Endothelial cell of umbilical vein (primary cell): ENCODE measurements around the gene FMO1. TPM values are rescaled to one million over a fixed set of nuclear protein-coding genes. Genes with fewer than 3 reads are reported as not detected.
"Not testable (repeated sequence)": the region's sequence is repeated elsewhere in the genome, so short reads cannot be mapped to it uniquely, and the experiment has no call there.

Experiments
- BruUV-seq: library from RNA; stranded (reverse); fragments of 400-500 nt; replicated peaks from 2 replicates; lab custom pipeline; 2021; lab: Mats Ljungman, UMichigan
- CTCF ChIA-PET: fragments of 300-600, 350-600 bp; sonication (Branson Sonifier 250); formaldehyde crosslinking; loops from one replicate; lab custom pipeline; 2021; ENCODE audit warnings: antibody characterized with exemption, inconsistent platforms; lab: Charles Lee
- POLR2A ChIA-PET: fragments of 300-600, 350-600 bp; sonication (Branson Sonifier 250); formaldehyde crosslinking; loops from one replicate; lab custom pipeline; 2021; ENCODE audit warnings: antibody characterized with exemption, inconsistent platforms; lab: Charles Lee
- DNase-seq: peaks from one replicate; pipeline ENCODE4 v3.0.0-alpha.2; 2011; ENCODE audit warnings: low read depth, low spot score
- FAIRE-seq: peaks from 2 replicates; lab custom pipeline; 2011; peaks lifted over from hg19 to GRCh38; lab: Jason Lieb, UNC
- H2AFZ ChIP-seq: 2 replicates; pipeline ENCODE4 v1.6.0; 2012; ENCODE audit warnings: low read depth, low read length, control low read depth, inconsistent platforms
- H3K27ac ChIP-seq: 2 replicates; pipeline ENCODE4 v1.5.1; 2011; ENCODE audit warnings: low read depth, mild to moderate bottlenecking, control low read depth, low read length, moderate library complexity; ENCODE audit not compliant: insufficient read depth
- H3K27me3 ChIP-seq, 2 experiments: 2 replicates each; pipeline versions ENCODE4 v1.6.0 to v1.6.1; 2011; ENCODE audit warnings: low read length in 2 of 2, mixed read lengths in 1 of 2; ENCODE audit not compliant: control insufficient read depth in 2 of 2, insufficient read depth in 2 of 2
- H3K36me3 ChIP-seq, 2 experiments: 2 replicates in 1 of 2; 3 replicates in 1 of 2; pipeline ENCODE4 v1.5.1; 2011; ENCODE audit warnings: low read length in 2 of 2, mild to moderate bottlenecking in 1 of 2, moderate library complexity in 1 of 2; ENCODE audit not compliant: control insufficient read depth in 2 of 2, insufficient read depth in 2 of 2; ENCODE audit errors: extremely low read depth in 1 of 2
- H3K4me1 ChIP-seq: 3 replicates; pipeline ENCODE4 v1.5.1; 2011; ENCODE audit warnings: mild to moderate bottlenecking, low read length; ENCODE audit not compliant: control insufficient read depth, insufficient read depth; ENCODE audit errors: extremely low read depth
- H3K4me2 ChIP-seq: 2 replicates; pipeline ENCODE4 v1.6.1; 2011; ENCODE audit warnings: low read length, control low read depth, mixed read lengths; ENCODE audit not compliant: insufficient read depth
- H3K4me3 ChIP-seq, 3 experiments: fragments of 200-600 bp in 1 of 3; sonication (generic), shearing (Covaris generic) in 1 of 3; replicated peaks in 1 of 3; 2 replicates each; pipeline ENCODE4 v1.5.1; 2011 to 2016; ENCODE audit warnings: control low read depth in 3 of 3, low read length in 3 of 3, mild to moderate bottlenecking in 2 of 3, inconsistent platforms in 1 of 3, low read depth in 1 of 3, moderate library complexity in 1 of 3; ENCODE audit not compliant: insufficient read depth in 1 of 3
- H3K79me2 ChIP-seq: 2 replicates; pipeline ENCODE4 v1.6.0; 2012; ENCODE audit warnings: low read length, inconsistent platforms; ENCODE audit not compliant: control insufficient read depth, insufficient read depth
- H3K9ac ChIP-seq: replicated peaks from 2 replicates; pipeline ENCODE3; 2011; ENCODE audit warnings: low read length, control low read depth; ENCODE audit not compliant: insufficient read depth; ENCODE audit errors: extremely low read depth
- H3K9me1 ChIP-seq: replicated peaks from 3 replicates; pipeline ENCODE4 v1.6.0; 2011; ENCODE audit warnings: mild to moderate bottlenecking, low read length; ENCODE audit not compliant: control insufficient read depth, insufficient read depth; ENCODE audit errors: extremely low read depth
- H3K9me3 ChIP-seq: replicated peaks from 2 replicates; pipeline ENCODE4 v1.5.1; 2012; ENCODE audit warnings: low read length, inconsistent platforms; ENCODE audit not compliant: control insufficient read depth, insufficient read depth
- H4K20me1 ChIP-seq: replicated peaks from 2 replicates; pipeline ENCODE3; 2011; ENCODE audit warnings: mild to moderate bottlenecking, low read length; ENCODE audit not compliant: control insufficient read depth, insufficient read depth; ENCODE audit errors: extremely low read depth
- EZH2 ChIP-seq: IDR thresholded peaks from 2 replicates; pipeline ENCODE4 v1.6.1; 2012; ENCODE audit warnings: borderline replicate concordance, low read depth, mild to moderate bottlenecking, moderate library complexity, low read length, inconsistent platforms; ENCODE audit not compliant: severe bottlenecking
- FOS ChIP-seq: IDR thresholded peaks from 2 replicates; pipeline ENCODE4 v1.6.1; 2011; ENCODE audit warnings: mild to moderate bottlenecking, low read length, moderate library complexity, borderline replicate concordance; ENCODE audit not compliant: insufficient read depth
- GATA2 ChIP-seq: IDR thresholded peaks from 2 replicates; pipeline ENCODE4 v1.7.0; 2011; ENCODE audit warnings: low read depth, mild to moderate bottlenecking, moderate library complexity, mixed read lengths, low read length; ENCODE audit not compliant: insufficient read length, insufficient read depth
- JUN ChIP-seq: IDR thresholded peaks from 2 replicates; pipeline ENCODE4 v1.6.1; 2011; ENCODE audit warnings: borderline replicate concordance, low read depth; ENCODE audit not compliant: insufficient read length, insufficient read depth
- MYC ChIP-seq: IDR thresholded peaks from one replicate; pipeline ENCODE4 v1.6.1; 2011; ENCODE audit warnings: mild to moderate bottlenecking, low read depth, low read length
- POLR2A ChIP-seq: IDR thresholded peaks from 2 replicates; pipeline ENCODE4 v1.6.1; 2012; ENCODE audit warnings: low read depth, mild to moderate bottlenecking, control low read depth, low read length
- POLR2AphosphoS5 ChIP-seq: IDR thresholded peaks from 2 replicates; pipeline ENCODE4 v1.6.1; 2012; ENCODE audit warnings: low read depth, mild to moderate bottlenecking, control low read depth, low read length, moderate library complexity; ENCODE audit not compliant: insufficient read depth
- dilution Hi-C: fragments of 300-500 bp; cut with MboI; formaldehyde crosslinking; loops from one replicate; pipeline ENCODE4 v1.15.0; 2019; ENCODE audit warnings: low sequenced_read_pairs; ENCODE audit not compliant: extremely low pct_ligation_motif_present
- intact Hi-C: fragments of 100-400 bp; cut with micrococcal nuclease; formaldehyde crosslinking; loops from one replicate; pipeline ENCODE4 v1.10.0; 2022
- polyA plus RNA-seq, 4 experiments: library from polyadenylated mRNA; depleted of rRNA in 3 of 4; stranded (reverse) in 3 of 4; unstranded in 1 of 4; fragments of >200 nt; gene quantifications; 2 replicates each; pipeline versions ENCODE4 v1.2.1 to v1.2.3, GENCODE V29; 2011 to 2012; ENCODE audit warnings: missing spikeins in 1 of 4
- total RNA-seq: library from RNA; stranded (reverse); gene quantifications from 2 replicates; pipeline ENCODE4 v1.2.3, GENCODE V29; 2021
- TF ChIP-seq, protein P1 (sequence below): IDR thresholded peaks from 2 replicates; pipeline ENCODE4 v1.6.1; 2011; ENCODE audit not compliant: insufficient read depth, insufficient read length
- TF ChIP-seq, protein P2 (sequence below), 2 donors: IDR thresholded peaks; 1 replicate in 1 of 2; 2 replicates in 1 of 2; pipeline ENCODE4 v1.5.1; 2011; ENCODE audit warnings: low read length in 2 of 2, mild to moderate bottlenecking in 2 of 2, moderate library complexity in 2 of 2, control low read depth in 1 of 2, inconsistent platforms in 1 of 2, low read depth in 1 of 2; ENCODE audit not compliant: insufficient read depth in 1 of 2; ENCODE audit errors: extremely low read depth in 1 of 2

The FMO1 gene
- total and polyA plus RNA-seq, 2 donors (not counting 3 experiments of a cell fraction or from before 2014, with no cell fraction given), result not detected

DNA sequence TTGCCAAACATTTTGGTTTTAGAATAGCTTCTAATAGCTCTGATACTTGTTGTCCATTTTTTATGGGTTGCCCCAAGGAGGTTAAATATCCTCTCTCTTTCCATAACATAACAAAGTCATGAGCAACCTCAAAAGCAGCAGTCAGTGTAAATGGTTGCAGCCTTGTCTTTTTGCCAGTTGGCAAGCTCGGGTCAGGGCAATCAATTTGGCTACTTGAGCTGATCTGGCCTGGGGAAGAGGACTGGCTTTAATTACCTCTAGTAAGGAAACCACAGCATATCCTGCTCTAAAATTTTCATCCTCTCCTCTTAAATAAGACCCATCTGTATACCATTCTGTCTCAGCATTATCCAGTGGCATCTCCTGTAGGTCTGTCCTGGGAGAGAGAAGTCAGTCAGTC, 44.5 kb downstream of the FMO1 start:
- ChIA-PET CTCF (interaction anchor here (2.7 kb wide), 1 partner anchor 10 kb away, joined by 7 read pairs; no protein-coding TSS in a partner anchor), POLR2A (no interaction called here)
- Histone ChIP-seq H3K4me2 (no peak overlapping the region), H3K9me3 (no peaks in the 10 kb centered on the region), H3K27me3 (no peaks in the 10 kb centered on the region), H3K9ac (no peak overlapping the region), H3K9me1 (no peaks in the 10 kb centered on the region), H2AFZ (no peak overlapping the region), H3K27ac (no peak overlapping the region), H4K20me1 (no peaks in the 10 kb centered on the region), H3K4me1 (no peaks in the 10 kb centered on the region), H3K79me2 (no peaks in the 10 kb centered on the region), H3K4me3 (no peak overlapping the region), H3K36me3 (no peaks in the 10 kb centered on the region)
- dilution Hi-C loops, result no loop called here
- DNase-seq (no peak), FAIRE-seq (no peak)
- BruUV-seq, result no TSS peak
- TF ChIP-seq MYC (no peak), EZH2 (no peak), FOS (no peak), JUN (no peak), GATA2 (no peak), POLR2A (no peak), POLR2AphosphoS5 (no peak)
- TF ChIP-seq, protein P1, sequence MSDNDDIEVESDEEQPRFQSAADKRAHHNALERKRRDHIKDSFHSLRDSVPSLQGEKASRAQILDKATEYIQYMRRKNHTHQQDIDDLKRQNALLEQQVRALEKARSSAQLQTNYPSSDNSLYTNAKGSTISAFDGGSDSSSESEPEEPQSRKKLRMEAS, result no peak
- TF ChIP-seq, protein P2, sequence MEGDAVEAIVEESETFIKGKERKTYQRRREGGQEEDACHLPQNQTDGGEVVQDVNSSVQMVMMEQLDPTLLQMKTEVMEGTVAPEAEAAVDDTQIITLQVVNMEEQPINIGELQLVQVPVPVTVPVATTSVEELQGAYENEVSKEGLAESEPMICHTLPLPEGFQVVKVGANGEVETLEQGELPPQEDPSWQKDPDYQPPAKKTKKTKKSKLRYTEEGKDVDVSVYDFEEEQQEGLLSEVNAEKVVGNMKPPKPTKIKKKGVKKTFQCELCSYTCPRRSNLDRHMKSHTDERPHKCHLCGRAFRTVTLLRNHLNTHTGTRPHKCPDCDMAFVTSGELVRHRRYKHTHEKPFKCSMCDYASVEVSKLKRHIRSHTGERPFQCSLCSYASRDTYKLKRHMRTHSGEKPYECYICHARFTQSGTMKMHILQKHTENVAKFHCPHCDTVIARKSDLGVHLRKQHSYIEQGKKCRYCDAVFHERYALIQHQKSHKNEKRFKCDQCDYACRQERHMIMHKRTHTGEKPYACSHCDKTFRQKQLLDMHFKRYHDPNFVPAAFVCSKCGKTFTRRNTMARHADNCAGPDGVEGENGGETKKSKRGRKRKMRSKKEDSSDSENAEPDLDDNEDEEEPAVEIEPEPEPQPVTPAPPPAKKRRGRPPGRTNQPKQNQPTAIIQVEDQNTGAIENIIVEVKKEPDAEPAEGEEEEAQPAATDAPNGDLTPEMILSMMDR (IDR thresholded peaks at IDR 0.05; ENCODE audit: extremely low read depth in 1 of 2, insufficient read depth in 1 of 2, low read depth in 1 of 2, low read length in 2 of 2), result no peak
- intact Hi-C loops, result no loop called here

- H3K9me1 ChIP-seq, H3K27ac ChIP-seq, dilution Hi-C loops, POLR2A ChIA-PET, H4K20me1 ChIP-seq, H2AFZ ChIP-seq, BruUV-seq, H3K79me2 ChIP-seq, DNase-seq, H3K27me3 ChIP-seq, H3K9me3 ChIP-seq, FAIRE-seq, H3K4me2 ChIP-seq, H3K4me3 ChIP-seq, H3K36me3 ChIP-seq, H3K9ac ChIP-seq, intact Hi-C loops, H3K4me1 ChIP-seq: not testable (repeated sequence)
- CTCF ChIA-PET, result interaction anchor here (1.0 to 3.1 kb wide), 2 partner anchors 9 to 18 kb away, joined by 3 to 8 read pairs; partner anchors contain the start of gene FMO4
Measured at GRCh38 chr1:171295383-171295782, 47.1 kb downstream of the FMO1 start.
